Measurements from ENCODE around the gene ZNF804A.

Gene ZNF804A

DNA sequence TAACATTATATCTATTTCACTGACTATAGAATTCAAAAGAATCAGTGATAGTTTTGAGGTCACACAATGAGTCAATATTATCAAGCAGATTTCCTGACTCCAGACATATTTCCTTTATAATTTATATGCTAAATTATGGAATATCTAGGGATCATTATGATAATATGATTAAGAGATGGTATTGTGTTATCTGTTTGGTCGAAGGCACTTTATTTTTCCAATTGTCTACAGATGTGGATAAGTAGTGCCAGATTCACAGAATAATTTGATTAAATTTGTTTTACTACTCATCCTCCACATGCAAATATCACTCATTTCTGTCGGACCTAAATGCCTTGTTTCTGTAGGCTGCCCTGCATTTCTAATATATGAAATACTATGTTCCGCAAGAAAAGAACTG, 4.4 kb downstream of the ZNF804A start:
- in situ Hi-C loops (cut with MboI; ENCODE audit: low sequenced_read_pairs): no loop called here

DNA sequence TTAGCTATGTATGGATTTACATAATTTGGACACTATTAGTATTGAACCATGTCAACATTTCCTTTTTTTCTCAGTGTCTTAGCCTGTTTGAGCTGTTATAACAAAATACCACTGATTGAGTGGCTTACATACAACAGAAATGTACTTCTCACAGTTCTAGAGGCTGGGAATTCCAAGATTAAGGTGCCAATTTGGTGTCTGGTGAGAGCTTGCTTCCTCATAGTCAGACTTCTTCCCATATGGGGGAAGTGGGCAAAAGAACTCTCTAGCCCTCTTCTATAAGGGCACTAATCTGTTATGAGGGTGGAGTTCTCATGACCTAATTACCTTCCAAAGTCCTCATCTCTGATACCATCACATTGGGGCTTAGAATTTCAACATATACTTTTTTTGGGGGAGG, 12.6 kb downstream of the ZNF804A start:
- in situ Hi-C loops (cut with MboI; ENCODE audit: low sequenced_read_pairs): no loop called here

DNA sequence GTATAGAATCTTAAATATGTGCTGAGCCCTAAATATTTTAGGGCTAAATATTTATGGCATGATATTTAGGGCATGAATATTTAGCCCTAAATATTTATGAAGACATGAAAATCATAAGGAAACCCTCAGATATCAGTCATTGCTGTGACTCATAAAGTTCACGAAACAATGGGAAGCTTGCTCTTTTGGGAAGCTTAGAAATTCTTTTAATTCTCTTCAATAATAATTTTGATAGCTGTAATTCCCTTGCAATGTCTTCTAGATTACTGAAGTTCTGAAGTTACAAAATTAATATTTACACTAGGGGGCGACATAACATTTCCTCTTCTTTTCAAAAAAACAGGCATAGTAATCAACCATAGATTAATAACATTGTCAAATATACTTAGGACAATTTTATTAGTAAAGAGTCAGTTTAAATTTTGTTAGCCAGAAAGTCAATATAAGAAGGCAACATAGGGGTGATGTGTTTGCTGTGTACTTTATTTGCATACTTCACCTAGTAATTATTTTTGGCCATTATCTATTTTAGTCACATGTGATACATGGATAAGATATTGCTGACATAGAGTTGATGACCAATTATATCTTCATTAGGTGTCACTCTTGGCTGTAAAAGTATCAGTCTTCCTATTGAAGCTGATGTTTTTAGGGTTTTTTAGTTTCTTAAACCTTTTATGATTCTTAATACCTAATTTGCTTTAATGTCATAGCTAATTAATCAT, 13.2 kb downstream of the ZNF804A start:
- in situ Hi-C loops (cut with MboI; ENCODE audit: low sequenced_read_pairs): no loop called here

DNA sequence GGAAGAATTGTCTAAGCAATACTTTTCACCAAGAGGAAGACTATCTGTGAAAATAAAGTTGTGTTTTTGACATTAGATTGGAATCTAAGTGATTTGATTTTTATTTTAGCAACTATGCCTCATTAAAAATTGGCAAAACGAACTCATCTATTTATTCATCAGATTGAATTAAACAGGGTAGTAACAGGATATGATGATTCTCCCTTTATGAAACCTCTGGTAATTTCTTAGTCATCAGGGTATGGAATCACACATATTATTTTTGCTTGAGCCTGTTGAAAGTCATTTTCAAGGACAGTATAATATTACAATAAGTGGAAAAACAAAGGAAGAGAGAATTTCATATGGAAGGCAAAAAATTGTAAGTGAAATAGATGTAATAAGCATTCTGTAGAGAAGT, 22.0 kb downstream of the ZNF804A start:
- in situ Hi-C loops (cut with MboI; ENCODE audit: low sequenced_read_pairs): no loop called here

DNA sequence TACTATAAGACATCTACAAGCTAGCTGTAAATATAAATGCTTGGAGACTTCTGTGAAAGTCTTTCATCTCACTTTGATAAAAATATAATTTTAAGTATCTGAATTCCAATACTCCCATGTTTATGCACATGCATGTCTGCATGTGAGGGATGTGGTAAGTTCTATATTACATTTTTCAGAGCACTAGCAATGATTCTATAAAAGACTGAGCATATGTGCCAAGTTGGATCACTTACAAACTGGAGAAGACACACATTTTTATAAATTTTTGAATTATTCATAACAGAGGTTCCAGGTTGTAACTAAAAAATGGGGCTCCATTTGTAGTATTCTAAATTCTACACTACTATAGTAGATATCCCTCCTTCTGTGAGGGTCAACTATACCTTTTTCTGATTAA, 26.0 kb downstream of the ZNF804A start:
- in situ Hi-C loops (cut with MboI; ENCODE audit: low sequenced_read_pairs): no loop called here

DNA sequence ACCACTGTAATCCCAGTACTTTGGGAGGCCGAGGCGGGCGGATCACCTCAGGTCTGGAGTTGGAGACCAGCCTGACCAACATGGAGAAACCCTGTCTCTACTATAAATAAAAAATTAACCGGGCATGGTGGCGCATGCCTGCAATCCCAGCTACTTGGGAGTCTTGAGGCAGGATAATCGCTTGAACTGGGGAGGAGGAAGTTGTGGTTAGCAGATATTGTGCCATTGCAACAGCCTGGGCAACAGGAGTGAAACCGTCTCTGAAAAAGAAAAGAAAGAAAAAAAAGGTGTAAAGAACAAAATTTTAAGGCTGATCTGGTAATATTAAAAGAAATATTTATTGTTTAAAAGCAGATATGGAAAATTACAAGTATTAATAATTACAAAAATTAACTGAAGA, 29.7 kb downstream of the ZNF804A start:
- in situ Hi-C loops (cut with MboI; ENCODE audit: low sequenced_read_pairs): no loop called here

- in situ Hi-C loops (cut with MboI; ENCODE audit: low sequenced_read_pairs): no loop called here
These were observed 35.4 kb downstream of the ZNF804A start for GRCh38 chr2:184633726-184634125.

DNA sequence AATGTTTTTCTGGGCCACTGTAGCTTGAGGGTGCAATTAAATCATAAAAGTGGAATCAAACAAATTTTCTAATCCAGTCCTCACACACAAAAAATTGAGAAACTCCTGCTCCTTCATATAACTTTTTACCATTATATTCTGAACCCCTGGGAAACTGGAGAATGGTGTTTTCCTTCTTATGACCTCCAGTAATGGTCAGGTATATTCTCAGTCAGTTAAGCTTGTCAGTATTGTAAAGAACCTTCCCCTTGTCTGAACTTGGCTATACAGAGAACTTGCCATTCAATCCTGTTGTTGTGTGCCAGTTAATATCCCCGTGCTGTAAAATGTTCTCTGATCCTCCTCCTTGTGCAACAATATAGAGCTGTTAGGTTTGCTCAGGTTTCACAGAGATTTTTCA, 39.5 kb downstream of the ZNF804A start:
- in situ Hi-C loops (cut with MboI; ENCODE audit: low sequenced_read_pairs): no loop called here

GRCh38 chr2:184644685-184645084, 46.4 kb downstream of the ZNF804A start:
- in situ Hi-C loops (cut with MboI; ENCODE audit: low sequenced_read_pairs): no loop called here

- in situ Hi-C loops (cut with MboI; ENCODE audit: low sequenced_read_pairs): no loop called here
These were observed 47.8 kb downstream of the ZNF804A start for GRCh38 chr2:184646177-184646576.

DNA sequence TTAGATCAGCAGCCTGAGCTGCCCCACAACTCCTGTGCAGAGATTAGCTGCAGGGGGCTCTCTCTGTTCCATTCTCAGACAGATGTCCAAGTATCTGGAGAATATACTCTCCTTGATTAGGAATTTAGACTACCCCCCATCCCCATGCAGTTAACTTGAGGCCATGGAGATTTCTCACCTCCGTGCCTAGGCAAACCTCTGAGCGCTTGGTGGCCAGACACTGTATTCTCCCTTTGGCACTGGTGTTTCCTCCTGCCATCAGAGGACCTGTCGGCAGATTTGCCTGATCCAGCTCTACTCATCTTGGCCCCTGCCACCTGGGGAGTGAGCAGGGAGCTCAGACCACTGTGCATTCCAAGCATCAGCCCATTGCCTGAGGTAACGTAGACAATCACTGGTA, 48.3 kb downstream of the ZNF804A start:
- in situ Hi-C loops (cut with MboI; ENCODE audit: low sequenced_read_pairs): no loop called here

- in situ Hi-C loops (cut with MboI; ENCODE audit: low sequenced_read_pairs): no loop called here
These were observed 56.6 kb downstream of the ZNF804A start for GRCh38 chr2:184654945-184655344.

DNA sequence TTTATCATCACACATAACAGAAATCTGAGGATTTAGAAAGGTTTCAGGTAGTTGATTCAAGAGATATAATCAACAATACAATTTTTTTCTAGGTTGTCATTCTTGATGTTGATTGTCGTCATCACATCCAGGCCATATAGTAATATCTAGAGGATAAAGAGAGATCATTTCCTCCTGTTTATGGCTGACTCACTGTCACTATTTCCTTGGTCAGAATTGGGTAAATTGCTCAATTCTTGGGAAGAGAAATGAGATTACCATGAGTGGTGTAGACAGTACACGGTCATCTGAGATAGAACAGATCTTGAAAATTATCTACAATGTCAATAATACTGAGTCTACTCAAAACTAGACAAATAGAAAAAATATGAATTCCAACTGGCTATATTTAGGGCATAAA, 78.8 kb downstream of the ZNF804A start:
- in situ Hi-C loops (cut with MboI; ENCODE audit: low sequenced_read_pairs): no loop called here

GRCh38 chr2:184679219-184680018, 81.1 kb downstream of the ZNF804A start:
- in situ Hi-C loops (cut with MboI; ENCODE audit: low sequenced_read_pairs): no loop called here

DNA sequence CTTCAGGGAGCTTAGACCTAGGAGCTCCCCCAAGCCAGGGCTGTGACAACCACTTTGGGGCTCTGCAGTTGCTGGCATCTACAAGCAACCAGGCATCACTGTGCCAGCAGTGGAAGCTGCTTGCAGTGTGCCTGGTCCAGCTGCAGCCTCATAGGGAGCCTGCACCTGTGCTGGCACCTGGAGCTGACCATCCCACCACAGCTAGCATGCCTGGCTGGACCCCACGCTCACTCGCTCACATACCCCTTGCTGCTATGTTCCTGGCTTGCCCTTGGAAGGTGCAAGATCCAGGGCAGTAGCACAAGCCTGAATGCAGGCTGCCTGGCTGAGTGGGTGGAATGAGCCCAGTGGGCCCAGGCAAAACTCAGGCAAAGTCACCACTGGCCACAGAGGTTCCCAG, 82.5 kb downstream of the ZNF804A start:
- in situ Hi-C loops (cut with MboI; ENCODE audit: low sequenced_read_pairs): no loop called here

DNA sequence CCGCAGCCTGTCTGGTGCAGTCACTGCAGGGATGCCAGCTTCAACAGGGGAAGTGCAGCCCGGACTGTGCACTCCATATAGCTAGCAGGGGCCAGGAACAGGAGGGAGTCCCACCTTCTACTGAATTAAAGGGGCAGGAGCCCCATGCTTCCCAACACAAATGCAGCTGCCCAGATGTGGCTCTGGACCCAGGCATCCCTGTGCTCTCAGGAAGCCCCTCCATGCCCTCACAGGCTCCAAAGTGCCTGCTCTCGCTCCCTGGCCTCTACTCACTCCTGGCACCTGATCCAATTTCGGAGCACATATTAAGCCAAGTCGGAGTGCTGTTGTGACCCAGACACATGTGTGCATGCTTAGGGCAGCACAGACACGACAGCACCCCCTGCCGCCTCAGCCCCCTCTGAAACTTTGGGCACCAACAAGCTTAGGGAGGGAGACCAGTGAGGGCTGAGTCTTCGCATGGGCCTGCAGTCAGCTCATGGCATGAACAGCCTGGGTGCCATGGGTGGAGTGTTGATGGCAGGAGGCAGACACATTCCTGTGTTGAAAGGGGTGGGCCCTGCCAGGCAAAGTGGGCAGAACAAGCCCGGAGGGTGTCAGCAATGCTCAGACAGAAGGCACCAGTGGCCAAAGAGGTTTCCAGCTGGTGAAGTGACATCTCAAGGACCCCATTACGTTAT, 83.5 kb downstream of the ZNF804A start:
- in situ Hi-C loops (cut with MboI; ENCODE audit: low sequenced_read_pairs): no loop called here

GRCh38 chr2:184683911-184684310, 85.6 kb downstream of the ZNF804A start:
- in situ Hi-C loops (cut with MboI; ENCODE audit: low sequenced_read_pairs): no loop called here

GRCh38 chr2:184685999-184686841, 87.9 kb downstream of the ZNF804A start:
- in situ Hi-C loops (cut with MboI; ENCODE audit: low sequenced_read_pairs): no loop called here

GRCh38 chr2:184689638-184690037, 91.3 kb downstream of the ZNF804A start:
- in situ Hi-C loops (cut with MboI; ENCODE audit: low sequenced_read_pairs): no loop called here

DNA sequence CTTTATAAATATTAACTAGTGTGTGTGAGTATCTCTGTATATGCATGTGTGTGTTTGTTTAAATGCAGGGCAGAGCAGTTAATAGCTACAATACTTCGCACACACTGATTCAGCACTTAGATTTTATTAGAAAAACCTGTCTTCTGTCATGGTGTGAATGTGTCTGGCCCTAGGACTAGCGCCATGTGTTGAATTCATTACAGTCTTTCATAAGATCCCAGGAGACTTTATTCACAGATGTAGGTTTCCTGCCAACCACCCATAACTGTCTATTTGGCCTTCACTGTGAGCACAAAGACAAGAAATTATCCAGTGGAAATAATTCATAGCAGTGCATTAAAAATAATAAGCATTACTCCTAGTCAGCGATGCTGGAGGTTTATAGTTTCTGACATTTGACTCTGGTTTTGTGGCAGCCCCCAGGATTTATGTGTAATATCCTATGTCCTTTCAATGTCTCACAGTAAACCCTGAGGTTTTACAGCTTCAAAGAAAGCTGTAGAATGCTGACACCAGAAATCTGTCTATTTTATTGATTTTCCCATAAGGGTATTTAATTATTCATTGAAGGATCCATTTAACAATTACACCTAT, 93.9 kb downstream of the ZNF804A start:
- in situ Hi-C loops (cut with MboI; ENCODE audit: low sequenced_read_pairs): no loop called here

DNA sequence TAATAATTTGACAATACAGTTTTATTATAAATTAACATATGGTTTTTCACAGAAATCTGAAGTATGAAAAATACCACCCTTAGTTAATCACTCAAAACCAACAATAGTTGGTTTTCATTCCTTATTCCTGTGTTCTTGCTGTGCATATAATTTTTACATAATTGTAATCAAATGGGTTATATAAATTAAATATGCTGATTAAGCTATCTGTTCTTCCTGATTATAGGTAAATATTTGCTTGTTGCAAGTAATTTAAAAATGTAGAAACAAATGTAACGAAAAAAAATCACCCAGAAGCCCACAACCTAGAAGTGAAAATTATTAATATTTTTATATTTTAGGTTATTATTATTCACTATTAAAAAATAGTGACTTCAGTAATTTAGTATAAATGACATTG, 98.3 kb downstream of the ZNF804A start:
- in situ Hi-C loops (cut with MboI; ENCODE audit: low sequenced_read_pairs): no loop called here
